Nephron progenitor cell (in vitro differentiated cells): ENCODE data around the gene GOLGA8A.

Source experiments
- DNase-seq: peaks from one replicate; pipeline ENCODE4 v3.0.0; 2021
- H3K27ac Mint-ChIP-seq: 2 replicates; pipeline ENCODE4 v1.8.0; 2021; ENCODE audit warnings: mild to moderate bottlenecking, moderate library complexity, mixed read lengths
- H3K27me3 Mint-ChIP-seq: 2 replicates; pipeline ENCODE4 v1.8.0; 2021; ENCODE audit warnings: mild to moderate bottlenecking, low read depth, mixed read lengths; ENCODE audit not compliant: poor library complexity
- H3K36me3 Mint-ChIP-seq: 2 replicates; pipeline ENCODE4 v1.8.0; 2021; ENCODE audit warnings: low read depth, mixed read lengths
- H3K4me1 Mint-ChIP-seq: 2 replicates; pipeline ENCODE4 v1.8.0; 2021; ENCODE audit warnings: mixed read lengths
- H3K4me3 Mint-ChIP-seq: 2 replicates; pipeline ENCODE4 v1.8.0; 2021; ENCODE audit warnings: mild to moderate bottlenecking, moderate library complexity, mixed read lengths
- H3K9me3 Mint-ChIP-seq: 2 replicates; pipeline ENCODE4 v1.8.0; 2021; ENCODE audit warnings: mild to moderate bottlenecking, moderate library complexity, mixed read lengths
- CTCF ChIP-seq: fragments of 200-600 bp; sonication (generic); IDR thresholded peaks from 2 replicates; pipeline ENCODE4 v1.5.0; 2021; ENCODE audit warnings: antibody characterized with exemption

The GOLGA8A gene

DNA sequence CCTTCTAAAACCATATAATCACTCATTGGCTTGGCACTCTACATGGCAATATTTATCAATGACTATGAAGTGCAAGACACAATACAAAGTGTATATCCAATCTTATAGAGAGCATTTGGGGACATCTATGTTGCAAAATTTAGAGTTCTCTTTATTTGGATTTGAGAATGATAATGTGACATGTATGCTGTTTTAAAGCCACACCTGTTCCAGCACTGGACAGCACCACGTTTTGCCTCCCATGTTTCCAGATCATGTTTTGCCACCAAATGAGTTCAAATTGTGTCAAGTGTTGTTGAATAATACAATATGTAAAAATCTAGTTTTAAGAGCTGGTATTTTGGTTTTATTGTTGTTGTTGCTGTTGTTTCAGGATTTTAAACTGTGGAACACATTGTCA is 33.3 kb upstream of the GOLGA8A start:
- H3K27ac Mint-ChIP-seq = no peak overlapping the region
- no peaks in the 10 kb centered on the region for H3K36me3 Mint-ChIP-seq
- peaks cover 6% of the 10 kb centered on the region for H3K4me1 Mint-ChIP-seq
- H3K4me3 Mint-ChIP-seq = no peak overlapping the region
- no peaks in the 10 kb centered on the region for H3K9me3 Mint-ChIP-seq
- no peak for DNase-seq
- peaks cover 27% of the 10 kb centered on the region for H3K27me3 Mint-ChIP-seq
- no peak for TF ChIP-seq CTCF

DNA sequence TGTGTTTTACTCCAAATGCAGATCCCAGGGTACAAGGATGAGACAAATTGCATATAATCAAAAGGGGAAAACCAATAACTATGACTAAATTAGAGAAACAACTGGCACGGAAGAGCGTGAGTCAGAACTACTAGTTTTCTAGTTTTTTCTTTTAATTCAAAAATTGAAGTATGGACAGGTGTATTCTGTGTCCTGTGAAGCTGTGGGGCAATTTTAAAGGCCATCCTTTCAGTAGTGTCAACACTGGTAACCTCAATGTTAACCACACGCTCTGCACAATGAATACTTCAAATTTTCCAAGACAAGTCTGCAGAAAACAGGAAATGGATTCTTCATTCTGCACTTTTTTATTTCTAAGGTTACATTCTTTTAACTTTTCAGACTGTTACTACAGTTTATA is 32.5 kb upstream of the GOLGA8A start:
- H3K27me3 Mint-ChIP-seq = peaks cover 32% of the 10 kb centered on the region
- no peaks in the 10 kb centered on the region for H3K36me3 Mint-ChIP-seq
- H3K4me3 Mint-ChIP-seq = no peak overlapping the region
- H3K4me1 Mint-ChIP-seq = no peaks in the 10 kb centered on the region
- H3K27ac Mint-ChIP-seq = no peak overlapping the region
- no peak for TF ChIP-seq CTCF
- DNase-seq = no peak
- no peaks in the 10 kb centered on the region for H3K9me3 Mint-ChIP-seq

DNA sequence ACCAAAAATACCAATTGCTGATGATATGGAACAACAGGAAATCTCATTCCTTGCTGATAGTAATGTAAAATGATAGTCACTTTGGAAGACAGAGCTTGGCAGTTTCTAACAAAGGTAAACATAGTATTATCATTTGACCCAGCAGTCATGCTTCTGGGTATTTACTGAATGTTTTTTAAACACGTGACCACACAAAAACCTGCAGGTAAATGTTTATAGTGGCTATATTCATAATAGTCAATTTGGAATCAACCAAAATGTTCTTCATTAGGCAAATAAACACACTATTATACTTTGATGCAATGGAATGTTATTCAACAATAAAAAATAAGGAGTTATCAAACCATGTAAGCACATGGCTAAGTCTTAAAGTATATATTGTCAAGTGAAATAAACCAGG is 24.1 kb upstream of the GOLGA8A start:
- no peak overlapping the region for H3K27ac Mint-ChIP-seq
- no peaks in the 10 kb centered on the region for H3K4me1 Mint-ChIP-seq
- no peak for TF ChIP-seq CTCF
- no peak overlapping the region for H3K4me3 Mint-ChIP-seq
- peaks cover 44% of the 10 kb centered on the region for H3K27me3 Mint-ChIP-seq
- no peaks in the 10 kb centered on the region for H3K36me3 Mint-ChIP-seq
- H3K9me3 Mint-ChIP-seq = no peaks in the 10 kb centered on the region
- no peak for DNase-seq

DNA sequence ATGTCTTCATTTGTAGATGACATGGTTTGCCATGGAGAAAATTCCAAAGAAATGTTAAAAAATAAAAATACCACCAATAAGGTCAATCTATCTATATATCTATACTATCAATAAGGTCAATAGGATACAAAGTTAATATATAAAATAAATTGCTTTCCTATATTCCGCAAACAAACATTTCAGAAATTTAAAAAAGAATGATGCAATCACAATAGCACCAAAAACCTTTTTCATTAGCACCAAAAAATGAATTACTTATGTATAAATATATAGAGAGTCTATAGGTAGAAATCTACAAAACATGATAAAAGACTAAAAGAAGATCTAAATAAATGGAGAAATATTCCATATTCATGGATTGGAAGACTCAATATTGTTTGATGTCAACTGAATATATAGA is 22.8 kb upstream of the GOLGA8A start:
- Mint-ChIP-seq H3K27ac (no peak overlapping the region), H3K4me1 (no peaks in the 10 kb centered on the region), H3K9me3 (no peaks in the 10 kb centered on the region), H3K36me3 (no peaks in the 10 kb centered on the region), H3K4me3 (no peak overlapping the region), H3K27me3 (peaks cover 44% of the 10 kb centered on the region)
- no peak for DNase-seq
- no peak for TF ChIP-seq CTCF

DNA sequence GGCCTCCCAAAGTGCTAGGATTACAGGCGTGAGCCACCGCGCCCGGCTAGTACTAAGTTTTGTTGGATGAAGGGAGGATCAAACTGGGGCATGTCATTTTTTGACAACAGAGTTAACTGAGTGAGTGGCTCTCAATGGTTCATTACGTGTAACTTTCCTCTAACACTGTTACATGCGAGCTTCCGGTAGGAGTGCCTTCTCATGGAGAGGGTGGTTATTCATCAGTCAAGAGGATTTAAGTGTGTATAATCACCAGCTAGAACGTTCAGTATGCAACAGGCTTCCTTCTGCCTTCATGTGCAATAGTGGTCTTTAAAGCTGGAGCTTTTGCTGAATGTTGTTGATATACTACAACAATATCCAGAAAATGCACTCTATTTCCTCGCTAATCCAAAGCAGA is 19.1 kb upstream of the GOLGA8A start:
- peaks cover 29% of the 10 kb centered on the region for H3K27me3 Mint-ChIP-seq
- no peaks in the 10 kb centered on the region for H3K4me1 Mint-ChIP-seq
- H3K36me3 Mint-ChIP-seq = no peaks in the 10 kb centered on the region
- no peak for TF ChIP-seq CTCF
- no peaks in the 10 kb centered on the region for H3K9me3 Mint-ChIP-seq
- DNase-seq = no peak
- no peak overlapping the region for H3K27ac Mint-ChIP-seq
- H3K4me3 Mint-ChIP-seq = no peak overlapping the region

GRCh38 chr15:34442891-34443290 is 5.3 kb upstream of the GOLGA8A start:
- peaks cover 12% of the 10 kb centered on the region for H3K9me3 Mint-ChIP-seq
- H3K4me1 Mint-ChIP-seq = no peaks in the 10 kb centered on the region
- DNase-seq = no peak
- no peak overlapping the region for H3K27ac Mint-ChIP-seq
- no peak for TF ChIP-seq CTCF
- no peak overlapping the region for H3K4me3 Mint-ChIP-seq
- H3K36me3 Mint-ChIP-seq = peaks cover 5% of the 10 kb centered on the region
- peaks cover 51% of the 10 kb centered on the region for H3K27me3 Mint-ChIP-seq
